H1 (cell line): ENCODE data around the gene KLKB1. TPM values are rescaled to one million over a fixed set of nuclear protein-coding genes. Genes with fewer than 3 reads are reported as not detected.
A peak's percentile ranks its signal among the peaks of the same experiment; 100 is the strongest.

ENCODE experiments used
- CTCF ChIA-PET: fragments of 300-600 bp; sonication (Branson Sonifier 250); formaldehyde crosslinking; loops from one replicate; lab custom pipeline; 2021; ENCODE audit not compliant: partially characterized antibody; lab: Charles Lee
- POLR2A ChIA-PET: fragments of 300-600 bp; sonication (Branson Sonifier 250); formaldehyde crosslinking; loops from one replicate; lab custom pipeline; 2021; ENCODE audit warnings: inconsistent platforms; ENCODE audit not compliant: partially characterized antibody; lab: Charles Lee
- DNase-seq, 2 experiments: peaks; one replicate each; pipeline versions ENCODE4 v3.0.0 to v3.0.0-alpha.2; 2010 to 2022; ENCODE audit warnings: low spot score in 2 of 2, low read depth in 1 of 2, mixed read lengths in 1 of 2
- FAIRE-seq: peaks from 2 replicates; lab custom pipeline; 2011; peaks lifted over from hg19 to GRCh38; lab: Jason Lieb, UNC
- H2AFZ ChIP-seq: 2 replicates; pipeline ENCODE4 v1.8.1; 2012; ENCODE audit warnings: low read length, inconsistent platforms
- H2AK5ac ChIP-seq: 2 replicates; pipeline ENCODE4 v1.6.1; 2013; ENCODE audit warnings: low read depth, low read length
- H2BK120ac ChIP-seq: replicated peaks from 2 replicates; pipeline ENCODE3; 2013; ENCODE audit warnings: low read depth, low read length, inconsistent platforms
- H2BK12ac ChIP-seq: 2 replicates; pipeline ENCODE4 v1.6.1; 2013; ENCODE audit warnings: low read depth, low read length
- H2BK15ac ChIP-seq: 2 replicates; pipeline ENCODE4 v1.6.1; 2013; ENCODE audit warnings: low read length
- H2BK20ac ChIP-seq: 2 replicates; pipeline ENCODE4 v1.6.1; 2013; ENCODE audit warnings: low read length
- H2BK5ac ChIP-seq: 2 replicates; pipeline ENCODE4 v1.6.1; 2013; ENCODE audit warnings: low read depth, low read length
- H3K14ac ChIP-seq: 2 replicates; pipeline ENCODE4 v1.6.1; 2013; ENCODE audit warnings: inconsistent platforms; ENCODE audit not compliant: insufficient read length
- H3K18ac ChIP-seq: 2 replicates; pipeline ENCODE4 v1.6.1; 2013; ENCODE audit warnings: low read length; ENCODE audit errors: extremely low read depth
- H3K23ac ChIP-seq: 2 replicates; pipeline ENCODE4 v1.6.1; 2013; ENCODE audit warnings: inconsistent platforms; ENCODE audit not compliant: insufficient read length
- H3K23me2 ChIP-seq: 2 replicates; pipeline ENCODE4 v1.6.1; 2013; ENCODE audit warnings: low read depth, low read length
- H3K27ac ChIP-seq: 2 replicates; pipeline ENCODE4 v1.6.1; 2011; ENCODE audit warnings: low read depth, low read length, inconsistent platforms
- H3K27me3 ChIP-seq, 4 experiments: replicated peaks in 1 of 4; 1 replicate in 1 of 4; 2 replicates in 3 of 4; pipeline versions ENCODE4 v1.6.1 to v1.8.1; 2011 to 2013; ENCODE audit warnings: low read length in 3 of 4, mild to moderate bottlenecking in 3 of 4, inconsistent platforms in 2 of 4, mixed read lengths in 2 of 4, moderate library complexity in 1 of 4; ENCODE audit not compliant: control insufficient read depth in 3 of 4, insufficient read depth in 3 of 4; ENCODE audit errors: extremely low read depth in 1 of 4
- H3K36me3 ChIP-seq, 4 experiments: 2 replicates each; pipeline versions ENCODE4 v1.6.1 to v1.8.1; 2011 to 2013; ENCODE audit warnings: mild to moderate bottlenecking in 4 of 4, low read length in 3 of 4, moderate library complexity in 2 of 4, control low read depth in 1 of 4, inconsistent platforms in 1 of 4; ENCODE audit not compliant: insufficient read depth in 4 of 4, control insufficient read depth in 2 of 4
- H3K4ac ChIP-seq: replicated peaks from 2 replicates; pipeline ENCODE3; 2013; ENCODE audit warnings: low read length, low read depth, mixed read lengths, inconsistent platforms; ENCODE audit not compliant: insufficient read length
- H3K4me1 ChIP-seq, 4 experiments: replicated peaks in 1 of 4; 1 replicate in 1 of 4; 2 replicates in 3 of 4; pipeline versions ENCODE4 v1.6.1 to v1.8.1; 2011 to 2013; ENCODE audit warnings: low read length in 3 of 4, inconsistent platforms in 2 of 4, mixed read lengths in 1 of 4; ENCODE audit not compliant: insufficient read depth in 4 of 4, control insufficient read depth in 3 of 4
- H3K4me2 ChIP-seq, 2 experiments: 2 replicates each; pipeline versions ENCODE4 v1.6.1 to v1.8.1; 2011 to 2013; ENCODE audit warnings: low read depth in 2 of 2, low read length in 2 of 2, control low read depth in 1 of 2, inconsistent platforms in 1 of 2, mild to moderate bottlenecking in 1 of 2; ENCODE audit not compliant: insufficient read depth in 1 of 2
- H3K4me3 ChIP-seq, 4 experiments: fragments of 200-600, 300-600 bp in 1 of 4; sonication (generic), shearing (Covaris generic), sonication (Bioruptor Twin) in 1 of 4; 2 replicates each; pipeline versions ENCODE4 v1.5.1 to v1.8.1; 2011 to 2016; ENCODE audit warnings: low read length in 4 of 4, low read depth in 3 of 4, control low read depth in 2 of 4, inconsistent platforms in 2 of 4, mild to moderate bottlenecking in 2 of 4, mixed read lengths in 1 of 4, moderate library complexity in 1 of 4; ENCODE audit not compliant: insufficient read depth in 2 of 4; ENCODE audit errors: extremely low read depth in 1 of 4
- H3K56ac ChIP-seq: replicated peaks from 2 replicates; pipeline ENCODE3; 2013; ENCODE audit warnings: low read depth, mild to moderate bottlenecking, mixed read lengths, low read length, inconsistent platforms; ENCODE audit not compliant: insufficient read length
- H3K79me1 ChIP-seq: 2 replicates; pipeline ENCODE4 v1.6.1; 2013; ENCODE audit warnings: low read depth, low read length, control low read depth
- H3K79me2 ChIP-seq, 2 experiments: 2 replicates each; pipeline versions ENCODE4 v1.6.1 to v1.8.1; 2012 to 2013; ENCODE audit warnings: low read length in 2 of 2, mild to moderate bottlenecking in 2 of 2, inconsistent platforms in 1 of 2; ENCODE audit not compliant: insufficient read depth in 2 of 2, control insufficient read depth in 1 of 2
- H3K9ac ChIP-seq, 4 experiments: replicated peaks in 1 of 4; 1 replicate in 1 of 4; 2 replicates in 3 of 4; pipeline versions ENCODE4 v1.6.1 to v1.8.1; 2011 to 2013; ENCODE audit warnings: low read depth in 3 of 4, low read length in 3 of 4, control low read depth in 2 of 4, mild to moderate bottlenecking in 2 of 4, moderate library complexity in 2 of 4, inconsistent platforms in 1 of 4; ENCODE audit errors: extremely low read depth in 1 of 4
- H3K9me3 ChIP-seq, 2 experiments: 2 replicates each; pipeline versions ENCODE4 v1.6.1 to v1.8.1; 2012 to 2013; ENCODE audit warnings: mild to moderate bottlenecking in 2 of 2, moderate library complexity in 2 of 2, control low read depth in 1 of 2, inconsistent platforms in 1 of 2, low read depth in 1 of 2, low read length in 1 of 2, mixed read lengths in 1 of 2; ENCODE audit not compliant: insufficient read depth in 2 of 2
- H4K20me1 ChIP-seq, 2 experiments: replicated peaks in 1 of 2; 2 replicates each; pipeline versions ENCODE3 to v1.8.1; 2011 to 2013; ENCODE audit warnings: inconsistent platforms in 2 of 2, low read length in 2 of 2, mild to moderate bottlenecking in 1 of 2; ENCODE audit not compliant: insufficient read depth in 2 of 2, control insufficient read depth in 1 of 2
- H4K5ac ChIP-seq: 2 replicates; pipeline ENCODE4 v1.6.1; 2013; ENCODE audit warnings: low read length, low read depth, mixed read lengths, inconsistent platforms; ENCODE audit not compliant: insufficient read length
- H4K8ac ChIP-seq: 2 replicates; pipeline ENCODE4 v1.8.0; 2013; ENCODE audit warnings: mild to moderate bottlenecking, moderate library complexity, low read length, inconsistent platforms; ENCODE audit not compliant: insufficient read depth; ENCODE audit errors: extremely low read depth
- H4K91ac ChIP-seq: replicated peaks from 2 replicates; pipeline ENCODE3; 2013; ENCODE audit warnings: low read length, mixed read lengths, inconsistent platforms; ENCODE audit not compliant: insufficient read length
- BACH1 ChIP-seq: IDR thresholded peaks from 2 replicates; pipeline ENCODE4 v1.6.1; 2012; ENCODE audit warnings: low read length, improper control_type of control experiment
- CEBPB ChIP-seq: IDR thresholded peaks from 2 replicates; pipeline ENCODE4 v1.6.1; 2012; ENCODE audit warnings: low read depth, low read length
- JUND ChIP-seq: IDR thresholded peaks from 2 replicates; pipeline ENCODE4 v1.6.1; 2011; ENCODE audit warnings: mild to moderate bottlenecking, improper control_type of control experiment, low read length
- SIX5 ChIP-seq: IDR thresholded peaks from 2 replicates; pipeline ENCODE4 v1.6.1; 2011; ENCODE audit warnings: mild to moderate bottlenecking, low read depth, low read length
- USF2 ChIP-seq: IDR thresholded peaks from 2 replicates; pipeline ENCODE4 v1.6.1; 2011; ENCODE audit warnings: low read length, improper control_type of control experiment
- YY1 ChIP-seq: IDR thresholded peaks from 2 replicates; pipeline ENCODE4 v1.6.1; 2011; ENCODE audit warnings: low read depth, mild to moderate bottlenecking, low read length
- WGBS, 2 experiments: shearing (Covaris generic) in 1 of 2; methylation state at CpG; one replicate each; pipeline versions ENCODE4 v1.1.6 to v1.1.7; 2013 to 2015; ENCODE audit warnings: low lambda C conversion rate in 2 of 2, mixed read lengths in 2 of 2, inconsistent platforms in 1 of 2, low coverage in 1 of 2, missing lambda C conversion rate in 1 of 2; ENCODE audit not compliant: insufficient replicate concordance in 2 of 2, insufficient coverage in 1 of 2, insufficient read length in 1 of 2; ENCODE audit errors: extremely low coverage in 1 of 2, missing lambda C conversion rate in 1 of 2; 5-methylcytosine and 5-hydroxymethylcytosine counted together
- polyA plus RNA-seq, 7 experiments: library from polyadenylated mRNA; depleted of rRNA in 3 of 7; stranded (reverse) in 5 of 7; unstranded in 2 of 7; fragments of >200 nt in 5 of 7; fragments of 200-250 nt in 2 of 7; gene quantifications; 1 replicate in 5 of 7; 2 replicates in 1 of 7; 4 replicates in 1 of 7; pipeline versions ENCODE4 v1.2.1 to v1.2.3, GENCODE V29; 2011 to 2013; ENCODE audit warnings: missing spikeins in 2 of 7, mixed read lengths in 2 of 7
- total RNA-seq: library from RNA; stranded (reverse); fragmentation: NEBNext Ultra II Directional; extraction: Animal tissue kit (Norgen Biotek cat#: 25700); gene quantifications from 2 replicates; pipeline ENCODE4 v1.2.1, GENCODE V29; 2021

The KLKB1 gene
- total and polyA plus RNA-seq, 2 of the 8 experiments (the other 6 are each of a cell fraction or from before 2014, with no cell fraction given) = 12.0 to 20.9 TPM

- peak overlapping the region; percentile 100 for H2BK12ac ChIP-seq
- CTCF ChIA-PET = interaction anchor here (1.0 kb wide), 1 partner anchor 127 kb away, joined by 3 read pairs; no protein-coding TSS in a partner anchor
These were observed 37.4 kb downstream of the KLKB1 start for GRCh38 chr4:186264660-186265059.

More at GRCh38 chr4:186264660-186265059, 37.4 kb downstream of the KLKB1 start:
- Histone ChIP-seq H3K9me3 (peaks cover 0 to 3% of the 10 kb centered on the region in 2 experiments; a peak in 2 of 4 replicates), H3K36me3 (peaks cover 0 to 3% (median under 1%) of the 10 kb centered on the region in 4 experiments; a peak in 2 of 8 replicates), H2BK5ac (peak overlapping the region; percentile 93), H2BK20ac (peak overlapping the region; percentile 83; the same call in 1 of the 2 replicates), H4K8ac (no peak overlapping the region), H3K14ac (no peak overlapping the region), H2BK120ac (peak overlapping the region; percentile 52), H2AFZ (no peak overlapping the region), H3K56ac (no peak overlapping the region), H4K91ac (peak overlapping the region; percentile 71), H3K18ac (peak overlapping the region; percentile 94), H2AK5ac (no peak overlapping the region; the same call in 1 of the 2 replicates), H2BK15ac (peak overlapping the region; percentile 9; the same call in 1 of the 2 replicates), H4K20me1 (no peaks in the 10 kb centered on the region), H3K23ac (no peak overlapping the region), H3K9ac (no peak overlapping the region; a peak in 1 of 7 replicates), H3K23me2 (no peaks in the 10 kb centered on the region), H3K79me2 (no peaks in the 10 kb centered on the region), H3K27me3 (no peaks in the 10 kb centered on the region), H3K27ac (no peak overlapping the region), H3K4ac (peak overlapping the region; percentile 70), H3K4me3 (no peak overlapping the region), H4K5ac (no peak overlapping the region), H3K4me1 (peaks cover 3 to 17% (median 9%) of the 10 kb centered on the region in 4 experiments; a peak in 5 of 7 replicates), H3K79me1 (no peaks in the 10 kb centered on the region), H3K4me2 (peak overlapping the region in 1 of 2 experiments; percentile 70; a peak in 2 of 4 replicates)
- 91% methylated on average over 7 of the region's 7 CpGs; no CpG with 5 or more reads in 1 of the 2 experiments for WGBS, 2 experiments
- TF ChIP-seq CEBPB = no peak
- no peak for TF ChIP-seq JUND
- no peak for TF ChIP-seq BACH1
- peak; percentile 19; the same call in 1 of the 2 replicates for TF ChIP-seq USF2
- TF ChIP-seq SIX5 = no peak
- TF ChIP-seq YY1 = no peak
- no peak for FAIRE-seq
- no peak for DNase-seq
- POLR2A ChIA-PET = interaction anchor here (0.6 to 3.6 kb wide), 6 partner anchors 13 to 461 kb away, joined by 3 to 37 read pairs (median 4); no protein-coding TSS in a partner anchor
